Measurements from ENCODE around the gene TMEM123.

The TMEM123 gene, protein sequence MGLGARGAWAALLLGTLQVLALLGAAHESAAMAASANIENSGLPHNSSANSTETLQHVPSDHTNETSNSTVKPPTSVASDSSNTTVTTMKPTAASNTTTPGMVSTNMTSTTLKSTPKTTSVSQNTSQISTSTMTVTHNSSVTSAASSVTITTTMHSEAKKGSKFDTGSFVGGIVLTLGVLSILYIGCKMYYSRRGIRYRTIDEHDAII

DNA sequence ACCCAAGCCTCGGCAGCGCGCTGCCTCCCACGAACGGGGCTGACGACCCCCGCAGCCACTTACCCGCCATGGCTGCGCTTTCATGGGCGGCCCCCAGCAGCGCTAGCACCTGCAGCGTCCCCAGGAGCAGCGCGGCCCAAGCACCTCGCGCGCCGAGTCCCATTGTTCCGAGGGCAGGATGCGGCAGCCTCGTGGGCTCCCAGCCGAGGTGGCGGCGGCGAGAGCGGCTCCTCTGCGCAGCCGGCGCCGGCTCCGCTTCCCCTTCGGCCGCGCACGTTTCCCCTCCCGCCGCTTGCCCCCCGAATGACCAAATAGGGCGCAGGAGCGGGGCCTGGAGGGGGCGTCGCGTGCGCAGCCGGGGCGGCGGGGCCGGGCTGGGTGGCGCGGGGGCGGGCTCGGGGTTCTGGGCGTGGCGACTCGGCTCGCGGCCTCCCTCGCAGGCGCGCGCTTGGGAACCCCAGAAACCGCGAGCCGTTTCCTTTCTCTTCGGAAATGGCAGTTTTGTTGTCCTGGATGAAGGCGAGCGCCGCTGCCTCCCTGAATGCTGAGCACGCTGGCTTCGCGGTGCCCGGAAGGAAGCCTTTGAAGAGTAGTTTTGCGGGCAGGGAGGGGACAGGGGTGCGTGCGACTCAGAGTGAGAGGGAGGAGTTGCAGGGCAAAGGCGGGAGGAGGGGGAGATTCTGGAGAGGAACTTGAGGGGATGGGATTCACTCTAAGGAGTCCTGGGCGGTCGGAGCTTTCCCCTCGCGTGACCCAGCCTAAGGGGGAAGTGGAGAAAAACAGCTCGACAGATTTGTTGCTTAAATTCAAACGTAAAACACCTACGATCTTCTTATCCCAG, at the start of gene TMEM123:
Gene TMEM123 (minus strand): TSS at position 305 of the 841 bp plus-strand sequence. CDS start 142 bp downstream, at position 163.
- no peak for DNase-seq

DNA sequence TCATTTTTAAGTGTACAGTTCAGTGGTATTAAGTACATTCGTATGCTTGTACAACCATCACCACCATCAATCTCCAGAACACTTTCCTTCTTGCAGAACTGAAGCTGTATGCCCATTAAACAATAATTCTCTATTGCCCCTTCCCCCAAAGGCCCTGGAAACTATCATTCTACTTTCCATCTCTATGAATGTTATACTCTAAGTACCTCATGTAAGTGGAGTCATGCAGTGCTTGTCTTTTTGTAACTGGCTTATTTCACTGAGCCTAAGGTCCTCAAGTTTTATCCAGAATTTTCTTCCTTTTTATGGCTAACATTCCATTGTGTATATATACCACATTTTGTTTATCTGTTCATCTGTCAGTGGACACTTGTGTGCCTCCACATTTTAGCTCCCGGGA, 48.3 kb upstream of the TMEM123 start:
- DNase-seq: no peak

DNA sequence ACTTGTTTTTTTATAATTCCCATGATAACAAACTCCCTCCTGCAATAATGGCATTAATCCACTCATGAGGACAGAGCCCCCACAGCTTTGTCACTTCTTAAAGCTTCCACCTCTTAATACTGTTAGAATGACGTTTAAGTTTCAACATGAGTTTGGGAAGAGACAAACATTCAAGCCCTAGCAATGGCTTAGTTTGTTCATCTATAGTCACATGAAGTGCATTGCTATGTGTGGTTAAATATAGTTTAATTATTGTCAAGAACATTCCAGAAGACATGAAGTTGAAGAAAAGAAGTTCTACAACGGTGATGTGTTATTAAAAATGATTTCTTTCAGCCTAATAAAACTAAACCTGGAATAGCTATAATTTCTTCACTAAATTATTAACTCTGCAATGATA, 47.4 kb upstream of the TMEM123 start:
- no peak for DNase-seq

DNA sequence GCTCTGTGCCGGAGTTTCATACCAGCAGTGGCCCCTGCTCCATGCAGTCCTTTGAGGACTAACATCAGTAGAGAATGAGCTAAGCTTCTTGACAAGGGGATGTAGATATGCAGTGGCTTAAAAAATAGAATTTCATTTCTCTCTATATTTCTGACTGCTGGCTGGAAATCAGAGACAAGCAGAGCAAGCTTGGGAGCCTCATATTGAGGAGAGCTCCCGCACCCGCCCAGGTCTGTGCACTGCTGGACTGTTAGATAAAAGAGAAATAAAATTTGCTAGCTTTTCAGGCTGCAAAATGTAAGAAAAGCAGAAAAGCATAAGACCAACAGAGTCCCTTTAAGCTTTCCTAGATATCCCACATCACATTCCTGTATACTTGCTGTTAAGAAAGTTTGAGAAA, 46.6 kb upstream of the TMEM123 start:
- no peak for DNase-seq

DNA sequence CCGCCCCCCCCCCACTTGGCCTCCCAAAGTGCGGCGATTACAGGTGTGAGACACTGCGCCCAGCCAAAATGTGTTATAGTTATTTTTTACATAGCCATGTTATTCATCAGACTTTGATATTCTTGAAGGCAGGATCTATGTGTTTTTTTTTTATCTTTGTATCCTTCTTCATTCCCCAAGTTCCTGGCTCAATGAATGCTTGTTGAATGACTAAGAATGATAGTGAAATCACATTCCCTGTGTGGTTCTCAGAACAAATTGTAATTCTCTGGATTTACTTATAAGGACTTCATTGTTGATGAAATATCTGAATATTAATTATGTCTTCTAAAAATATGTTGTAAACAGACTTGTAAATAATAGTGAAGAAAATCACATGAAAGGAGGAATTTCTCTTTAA, 44.5 kb upstream of the TMEM123 start:
- no peak for DNase-seq

DNA sequence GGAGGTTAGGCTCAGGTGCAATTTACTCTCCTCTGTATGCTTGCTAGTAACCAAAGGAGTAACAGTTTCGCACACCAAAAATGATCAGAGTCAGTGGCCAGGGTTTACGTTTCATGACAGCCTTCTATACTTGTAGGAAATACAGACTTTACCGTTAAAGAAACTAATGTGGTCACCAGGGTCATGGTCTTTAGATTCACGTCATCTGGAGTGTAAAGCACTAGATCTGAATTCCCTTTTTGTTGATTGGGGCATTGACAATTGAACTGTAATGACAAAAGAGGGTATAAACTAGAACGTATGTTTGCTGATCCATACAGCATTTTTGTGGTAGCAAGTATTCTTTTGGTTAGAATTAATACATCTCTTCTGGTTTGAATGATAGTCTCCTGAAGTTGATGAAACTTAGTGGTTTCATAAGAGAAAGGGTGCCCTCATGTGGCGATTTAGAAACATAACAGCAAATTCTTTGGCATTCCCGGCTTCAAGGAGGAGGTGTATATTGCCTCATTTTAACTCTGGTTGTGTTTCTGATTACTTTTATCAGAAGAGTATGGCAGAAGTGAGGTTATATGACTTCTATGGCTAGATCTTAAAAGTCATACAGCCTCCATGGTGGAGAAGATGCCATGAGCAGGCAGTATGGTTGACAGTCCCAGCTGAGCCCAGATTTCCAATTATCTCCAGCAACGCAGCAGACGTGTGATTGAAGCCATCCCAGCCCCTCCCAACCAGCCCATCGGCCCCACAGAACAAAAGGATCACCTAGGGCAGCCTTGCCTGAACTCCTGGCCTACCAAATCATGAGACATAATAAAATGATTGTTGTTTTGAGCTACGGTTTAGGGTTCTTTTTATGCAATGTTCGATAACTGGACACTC, 42.8 kb upstream of the TMEM123 start:
- peak; percentile 14 for DNase-seq

DNA sequence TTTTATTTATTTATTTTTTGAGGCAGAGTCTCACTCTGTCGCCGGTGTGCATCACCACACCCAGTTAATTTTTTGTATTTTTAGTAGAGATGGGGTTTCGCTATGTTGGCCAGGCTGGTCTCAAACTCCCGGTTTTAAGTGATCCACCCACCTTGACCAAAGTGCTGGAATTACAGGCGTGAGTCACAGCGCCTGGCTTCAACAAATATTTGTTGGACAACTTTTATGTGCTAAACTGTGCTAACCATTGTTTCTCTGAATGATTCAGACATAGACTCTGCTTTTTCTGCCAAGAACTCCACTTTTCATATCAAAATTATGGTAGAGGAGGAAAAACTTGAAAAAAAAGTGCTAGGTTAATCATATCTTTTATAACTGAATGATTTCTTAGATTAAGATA, 41.7 kb upstream of the TMEM123 start:
- DNase-seq: no peak

DNA sequence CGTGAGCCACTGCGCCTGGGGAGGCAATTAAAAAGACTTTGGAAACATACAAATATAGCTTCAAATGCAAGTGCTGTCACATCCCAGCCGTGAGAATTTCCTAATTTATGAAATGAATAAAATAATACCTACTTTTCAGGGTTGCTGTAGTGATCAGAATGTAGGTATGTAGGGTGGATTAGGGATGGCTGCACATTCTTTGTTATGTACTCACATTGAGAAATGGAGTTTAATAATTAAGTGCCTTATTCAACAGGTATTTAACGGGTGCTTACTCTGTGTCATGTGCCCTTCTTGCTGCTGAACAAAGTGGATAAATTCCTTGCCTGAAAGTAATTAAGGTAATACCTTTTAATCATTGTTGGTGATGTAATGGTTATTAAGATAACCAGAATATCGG, 41.0 kb upstream of the TMEM123 start:
- DNase-seq: no peak

DNA sequence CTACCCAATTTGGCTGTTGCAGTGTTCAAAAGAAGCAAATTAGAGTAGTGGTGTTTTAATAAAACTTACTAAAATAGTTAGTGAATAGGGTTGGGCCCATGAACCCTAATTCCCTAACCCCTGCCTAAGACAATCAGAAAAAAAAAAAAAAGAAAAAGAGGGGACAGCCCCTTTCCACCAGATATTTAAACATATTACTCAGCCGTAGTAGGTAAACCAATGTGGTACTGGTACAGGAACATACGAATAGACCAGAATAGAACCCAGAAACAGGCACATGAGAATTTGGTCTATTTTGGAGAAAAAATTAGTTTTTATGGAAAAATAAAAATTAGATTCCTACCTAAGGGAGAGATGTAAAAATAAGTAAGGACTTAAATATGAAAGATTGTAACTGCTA, 39.4 kb upstream of the TMEM123 start:
- no peak for DNase-seq

DNA sequence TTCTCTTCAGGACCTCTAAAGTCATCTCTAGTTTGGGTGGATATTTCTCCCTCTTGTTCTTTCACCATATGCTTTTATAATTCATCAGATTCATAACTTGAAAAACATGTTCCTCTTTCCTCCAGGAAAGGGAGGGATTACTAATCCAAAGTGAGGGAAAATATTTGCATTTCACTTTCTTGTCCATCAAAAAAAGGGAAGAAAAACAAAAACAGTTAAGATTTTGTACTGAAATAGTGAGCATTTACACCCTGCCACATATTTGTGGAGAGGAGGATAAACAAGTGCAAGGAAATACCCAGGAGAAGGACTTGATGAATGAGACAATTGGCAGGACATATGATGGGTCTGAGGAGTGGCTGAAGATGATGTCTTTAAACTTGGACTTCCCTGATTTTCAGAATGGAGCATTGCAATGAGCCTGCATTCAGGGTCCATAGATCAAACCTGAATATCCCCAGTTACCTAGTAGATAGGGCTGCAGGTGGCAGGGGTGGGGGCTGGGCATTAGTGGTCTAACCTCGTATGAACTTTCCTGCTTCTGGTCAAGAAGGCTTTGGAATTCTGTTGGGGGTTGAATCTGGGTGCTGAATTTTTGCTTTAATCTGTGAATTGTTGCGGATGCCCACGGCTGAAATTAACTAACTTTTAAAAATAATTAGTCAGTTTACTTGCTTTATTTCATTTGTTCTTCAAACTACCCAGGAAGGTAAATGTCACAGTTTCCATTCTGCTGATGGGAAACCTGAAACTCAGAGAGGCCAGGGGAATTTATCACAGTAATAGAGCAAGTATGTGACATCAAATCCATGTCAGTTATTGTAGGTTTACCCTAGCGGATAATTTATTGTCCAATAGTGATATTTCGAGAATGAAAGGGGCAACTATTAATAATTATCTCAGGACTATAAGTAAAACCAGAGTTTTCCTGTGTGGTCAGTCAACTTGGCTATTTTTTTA, 36.9 kb upstream of the TMEM123 start:
- no peak for DNase-seq

DNA sequence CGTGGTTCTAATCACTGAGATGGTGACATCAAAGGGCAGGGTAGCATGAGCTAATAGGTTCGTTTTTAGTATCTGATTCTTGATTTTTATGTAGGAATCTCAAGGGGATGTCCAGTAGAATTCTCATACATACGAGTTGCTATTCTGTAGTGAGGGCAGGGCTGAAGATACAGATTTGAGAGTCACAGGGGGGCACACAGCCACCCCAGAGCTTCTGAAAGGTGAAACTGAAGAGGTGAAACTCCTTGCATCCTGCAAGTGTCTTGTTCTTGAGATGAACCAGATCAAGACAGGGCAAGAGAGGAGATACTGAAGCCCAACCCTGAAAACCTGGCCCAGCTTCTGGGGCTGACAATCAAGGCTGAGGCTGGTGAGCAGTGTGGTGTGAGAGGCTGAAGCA, 35.6 kb upstream of the TMEM123 start:
- no peak for DNase-seq

DNA sequence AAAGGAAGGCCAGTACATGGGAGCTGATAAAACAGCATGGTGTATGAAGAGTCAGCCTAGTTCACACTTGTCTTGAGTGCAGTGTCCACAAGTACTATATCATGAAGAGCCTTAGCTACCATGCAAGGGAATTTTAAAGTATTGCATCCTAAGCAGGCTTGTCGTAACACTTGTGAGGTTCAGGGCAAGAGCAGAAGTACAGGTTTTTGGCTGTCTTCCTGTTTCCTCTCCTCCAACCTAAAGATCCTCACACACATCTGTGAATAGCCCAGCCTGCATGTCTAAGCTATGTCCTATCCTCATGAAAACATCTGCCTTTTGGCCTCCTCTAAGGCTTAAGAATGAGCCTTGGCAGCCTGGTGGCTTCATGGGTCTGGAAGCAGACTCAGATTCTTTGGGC, 34.6 kb upstream of the TMEM123 start:
- DNase-seq: no peak

DNA sequence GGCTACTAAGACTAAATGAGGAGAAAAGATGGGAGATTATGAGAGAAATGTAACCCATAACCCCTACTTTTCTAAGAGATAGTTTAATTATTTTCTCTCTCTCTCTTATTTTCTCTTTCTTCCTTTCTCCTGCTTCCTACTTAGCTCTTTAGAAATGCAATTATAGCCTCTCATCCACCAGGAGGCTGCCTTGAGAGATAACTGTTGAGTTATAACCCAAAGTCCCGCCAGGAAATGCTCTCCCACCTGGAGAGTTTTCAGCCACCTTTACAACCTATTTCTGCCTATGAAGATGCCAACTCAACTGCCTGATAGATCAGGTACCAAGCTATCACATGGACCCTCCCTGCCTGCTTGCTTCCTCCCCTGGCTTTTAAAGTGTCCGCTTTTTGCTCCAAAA, 34.0 kb upstream of the TMEM123 start:
- DNase-seq: no peak

DNA sequence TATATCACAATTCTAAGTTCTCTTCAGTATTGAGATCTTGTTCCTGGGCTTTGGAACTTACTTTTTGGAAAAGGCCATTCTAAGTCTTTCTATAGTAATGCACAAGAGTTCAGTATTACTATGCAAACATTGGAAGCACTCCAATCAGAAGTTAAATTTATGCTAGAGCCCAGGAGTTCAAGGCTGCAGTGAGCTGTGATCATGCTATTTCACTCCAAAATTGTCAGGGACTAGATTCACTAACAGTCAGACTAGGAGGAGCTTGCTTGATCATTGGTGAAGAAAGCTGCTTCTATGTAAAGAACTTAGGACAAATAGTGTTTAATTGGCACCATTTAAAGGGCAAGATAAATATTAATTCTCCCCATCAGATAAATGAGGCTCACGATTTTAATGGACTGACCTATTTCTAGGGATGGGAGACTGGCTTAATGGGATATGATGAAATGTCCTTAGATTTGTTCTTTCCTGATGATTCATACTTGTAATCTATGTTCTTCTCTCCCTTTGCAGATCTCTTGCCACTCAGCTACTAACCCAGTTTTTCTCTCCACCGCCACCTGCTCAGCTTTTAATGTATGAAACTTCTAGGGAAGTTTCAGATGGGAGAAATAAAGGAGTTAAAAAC, 32.6 kb upstream of the TMEM123 start:
- no peak for DNase-seq

DNA sequence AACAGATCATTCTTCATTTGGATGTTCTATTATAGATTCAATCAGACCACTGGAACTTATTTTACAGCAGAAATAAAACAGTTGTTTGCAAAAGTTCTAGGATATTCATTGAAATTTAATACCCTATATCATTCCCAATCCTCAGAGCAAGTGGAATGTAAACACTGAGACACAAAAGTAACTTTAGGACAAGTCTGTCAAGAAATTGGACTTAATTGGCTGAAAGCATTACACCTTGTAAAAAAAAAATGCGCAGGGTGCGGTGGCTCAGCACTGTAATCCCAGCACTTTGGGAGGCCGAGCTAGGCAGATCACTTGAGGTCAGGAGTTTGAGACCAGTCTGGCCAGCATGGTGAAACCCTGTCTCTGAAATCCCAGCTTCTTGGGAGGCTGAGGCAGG, 29.9 kb upstream of the TMEM123 start:
- DNase-seq: no peak

DNA sequence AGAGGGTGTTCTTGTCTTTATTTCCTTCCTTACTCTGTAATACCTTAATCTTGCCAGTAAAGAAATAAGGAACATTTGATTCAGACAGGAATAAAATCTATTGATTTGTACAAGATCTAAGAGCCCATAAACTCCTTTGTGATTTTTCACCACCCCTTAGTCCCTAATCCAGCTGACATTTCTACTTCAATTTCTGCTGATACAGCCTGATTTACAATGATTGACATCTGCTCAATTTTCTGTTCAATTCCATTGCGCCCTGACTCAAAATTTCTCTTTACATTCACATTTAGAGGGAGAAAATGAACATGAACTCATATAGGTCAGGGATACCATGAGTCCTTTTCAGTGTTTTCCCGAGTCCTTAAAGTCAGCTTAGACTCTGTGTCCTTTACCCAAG, 27.2 kb upstream of the TMEM123 start:
- DNase-seq: no peak

DNA sequence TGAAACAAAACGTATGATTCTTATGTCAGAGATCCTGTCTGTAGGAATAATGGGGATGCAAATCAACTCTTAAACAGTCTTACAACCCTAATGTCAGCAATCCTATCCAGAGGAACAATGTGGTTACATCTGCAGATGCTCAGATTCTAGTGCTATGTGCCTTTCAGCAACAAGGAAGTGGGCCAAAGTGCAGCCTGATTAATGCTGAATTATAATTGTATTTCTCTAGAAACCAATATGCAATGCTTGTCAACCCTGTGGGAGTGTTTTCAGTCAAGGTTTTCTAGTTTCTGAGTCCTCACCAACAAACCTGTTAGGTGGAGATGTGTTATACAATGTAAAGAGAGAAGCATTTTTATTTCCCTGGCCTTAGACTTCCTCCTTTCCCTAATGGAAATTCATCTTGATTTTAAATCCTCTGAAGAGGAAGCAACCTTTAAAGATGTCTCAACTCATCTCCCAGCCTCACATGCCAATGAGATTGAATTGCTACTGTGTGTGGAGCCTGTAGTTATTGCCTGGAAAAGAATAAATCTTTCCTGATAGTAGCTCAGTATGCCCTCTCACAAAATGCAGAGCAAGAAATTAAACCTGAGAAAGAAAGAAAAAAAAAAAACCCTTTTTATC, 26.2 kb upstream of the TMEM123 start:
- no peak for DNase-seq

DNA sequence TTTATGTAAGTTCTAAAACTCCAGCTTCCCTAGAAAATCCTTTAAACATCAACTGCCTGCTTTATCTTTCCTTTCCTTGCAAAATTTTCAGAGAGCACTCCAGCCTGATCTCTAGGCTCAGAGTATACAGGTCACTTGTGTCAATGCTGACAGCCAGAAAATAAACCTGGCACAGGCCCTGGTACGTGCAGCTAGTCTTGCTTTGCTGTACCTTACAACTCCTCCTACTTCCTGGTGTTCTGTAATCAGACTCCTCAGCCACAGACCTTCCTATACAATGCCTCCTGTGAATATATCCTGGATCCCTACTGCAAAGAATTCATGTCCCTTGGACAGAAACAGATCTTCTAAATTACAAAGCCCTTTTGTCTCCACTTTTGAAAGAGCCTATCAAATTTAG, 24.2 kb upstream of the TMEM123 start:
- no peak for DNase-seq

DNA sequence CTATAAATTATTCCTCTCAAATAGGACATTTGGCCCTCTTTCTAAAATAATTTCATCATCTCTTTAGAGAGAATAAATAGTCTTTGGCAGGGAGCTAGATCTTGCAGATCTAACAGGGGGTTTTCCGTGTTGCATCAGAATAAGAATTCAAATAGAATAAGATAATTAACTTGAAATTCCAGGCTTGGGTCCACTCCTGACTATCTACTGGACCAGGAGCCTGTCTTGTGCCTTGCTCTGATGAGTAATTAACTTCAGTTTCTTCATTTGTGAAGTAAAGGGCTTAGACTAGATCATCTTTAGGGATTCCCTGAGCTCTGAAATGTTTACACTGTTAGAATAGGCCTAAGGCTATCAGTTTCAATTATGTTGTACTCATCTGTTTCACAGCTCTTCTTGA, 23.5 kb upstream of the TMEM123 start:
- no peak for DNase-seq

DNA sequence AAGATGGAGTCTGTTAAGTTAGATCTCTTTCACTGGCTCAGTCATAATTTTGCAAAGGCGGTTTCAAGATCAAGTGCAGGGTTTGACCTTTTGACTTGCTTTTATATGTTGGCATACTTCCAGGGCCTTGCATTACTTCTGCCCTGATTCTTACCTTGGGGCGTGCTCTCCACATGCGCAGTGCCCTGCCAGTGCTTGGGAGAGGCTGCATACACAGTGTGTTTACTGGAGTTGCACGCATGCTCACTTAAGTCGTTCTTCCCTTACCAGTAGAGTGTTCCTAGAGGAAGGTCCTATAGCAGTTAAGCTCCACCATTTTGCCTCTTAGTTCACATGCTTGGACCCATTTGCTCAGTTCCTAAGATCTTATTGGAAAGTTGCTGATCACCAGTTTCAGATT, 21.0 kb upstream of the TMEM123 start:
- no peak for DNase-seq

DNA sequence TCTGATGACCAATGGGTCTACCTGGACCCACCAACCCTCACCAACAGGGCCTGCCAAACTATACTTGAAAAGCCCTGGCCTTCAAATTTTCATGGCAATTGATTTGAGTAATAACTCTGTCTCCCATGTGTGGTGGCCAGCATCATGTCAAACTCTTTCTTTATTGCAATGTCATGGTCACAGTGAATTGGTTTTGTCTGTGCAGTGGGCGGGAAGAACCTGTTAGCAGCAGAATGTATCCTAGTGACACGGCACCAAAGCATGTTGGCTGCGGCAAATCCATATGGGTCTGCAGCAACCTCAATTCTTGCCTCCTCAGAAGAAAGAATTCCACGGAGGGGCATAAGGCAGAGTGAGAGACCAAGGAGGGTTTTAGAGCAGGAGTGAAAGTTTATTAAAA, 19.6 kb upstream of the TMEM123 start:
- no peak for DNase-seq

DNA sequence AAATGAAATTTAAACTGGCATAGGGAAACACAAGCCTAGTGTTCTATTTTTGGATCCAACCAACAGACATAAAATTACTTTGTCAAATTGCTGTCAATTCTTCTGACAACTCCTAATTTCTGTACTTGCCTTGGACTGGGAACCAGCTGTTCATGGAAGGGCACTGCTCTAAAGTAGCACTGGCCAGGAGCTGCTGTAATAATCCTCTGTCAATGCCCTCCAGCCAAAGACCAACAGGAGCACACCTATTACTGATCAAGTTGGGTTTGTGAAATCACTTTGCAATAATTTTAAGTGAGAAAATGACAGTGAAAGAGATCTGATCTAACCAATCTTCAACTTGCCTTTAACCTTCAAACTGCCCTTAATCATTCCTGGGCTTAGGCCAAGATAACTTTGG, 18.9 kb upstream of the TMEM123 start:
- DNase-seq: no peak
